ENCODE results near the gene TSPAN3.
A peak's percentile ranks its signal among the peaks of the same experiment; 100 is the strongest.

Gene TSPAN3

DNA sequence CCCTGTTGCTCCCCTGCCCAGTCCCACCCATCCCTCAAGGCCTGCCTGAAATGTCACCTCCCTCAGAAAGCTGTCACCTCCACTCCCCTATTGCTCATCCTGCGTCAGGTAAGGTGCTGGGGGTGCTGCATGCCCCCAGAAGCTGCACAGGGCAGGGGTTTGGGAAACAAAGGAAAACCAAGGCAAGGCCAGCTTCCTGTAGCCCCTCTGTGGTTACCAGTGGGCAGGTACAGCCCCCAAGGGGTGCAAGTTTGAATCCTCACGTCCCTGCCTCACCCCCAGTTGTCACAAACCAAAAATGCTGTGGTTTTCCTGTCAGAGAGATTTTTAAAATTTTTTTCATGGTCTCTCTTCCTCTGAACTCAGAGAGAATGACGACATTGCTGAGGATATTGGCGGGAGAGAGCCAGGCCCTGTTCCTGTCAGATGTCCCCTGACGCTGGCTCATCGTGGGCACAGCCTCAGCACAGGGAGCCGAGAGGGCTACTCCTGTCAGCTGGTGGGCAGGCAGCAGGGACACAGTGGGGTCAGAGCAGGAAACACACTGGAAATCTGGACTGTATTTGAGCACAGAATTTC is 49.0 kb downstream of the TSPAN3 start:
- no peak for DNase-seq

DNA sequence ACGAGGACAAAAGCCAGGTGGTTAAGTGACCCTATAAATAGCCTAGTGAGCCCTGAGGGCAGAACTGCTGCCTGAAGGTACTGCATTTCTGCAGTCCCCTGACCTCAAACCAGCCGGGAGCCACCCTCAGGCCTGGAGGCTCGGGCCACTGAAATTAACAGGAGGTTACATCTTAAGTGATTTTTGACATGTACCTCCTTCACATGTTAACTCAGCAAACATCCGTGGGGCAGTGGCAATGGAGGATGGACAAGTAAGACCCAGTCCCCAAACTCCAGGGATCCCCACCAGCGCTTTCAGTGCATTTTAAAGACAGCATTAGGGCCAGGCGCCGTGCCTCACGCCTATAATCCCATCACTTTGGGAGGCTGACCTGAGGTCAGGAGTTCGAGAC is 49.8 kb downstream of the TSPAN3 start:
- DNase-seq, result no peak

DNA sequence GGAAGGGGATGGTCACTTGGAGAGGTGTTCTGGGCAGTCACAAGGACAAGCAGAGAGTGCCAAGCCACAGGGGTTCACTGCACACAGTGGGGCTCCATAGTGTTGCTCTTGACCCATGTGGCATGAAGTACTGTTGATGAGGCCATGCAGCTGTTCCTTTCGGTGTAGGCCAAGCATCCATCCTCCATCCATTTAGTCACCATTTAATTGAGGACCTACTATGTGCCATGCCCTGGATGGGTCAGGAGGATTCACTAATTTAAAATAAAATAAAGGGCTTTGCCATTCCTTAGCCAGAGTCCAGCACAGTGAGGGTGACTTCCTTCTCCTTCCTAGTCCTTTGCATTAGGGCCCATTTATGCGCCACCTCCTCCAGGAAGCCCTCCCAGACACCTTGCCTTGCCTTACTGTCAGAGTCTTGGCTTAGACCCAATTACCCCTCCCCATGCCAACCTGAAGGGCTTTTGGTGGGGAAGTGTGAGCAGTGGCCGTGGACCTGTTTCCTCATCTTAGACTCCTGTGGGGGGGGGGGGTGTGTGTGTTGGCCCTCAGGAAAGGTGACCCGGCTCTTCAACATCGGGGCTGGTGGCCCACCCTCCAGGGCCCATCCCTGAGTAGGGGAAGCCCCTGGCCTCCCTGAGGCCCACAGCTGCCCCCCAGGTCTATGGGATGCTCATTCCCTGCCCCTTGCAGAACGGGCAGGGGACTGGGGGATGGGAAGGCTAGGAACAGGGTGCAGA is 50.4 kb downstream of the TSPAN3 start:
- DNase-seq, result no peak

DNA sequence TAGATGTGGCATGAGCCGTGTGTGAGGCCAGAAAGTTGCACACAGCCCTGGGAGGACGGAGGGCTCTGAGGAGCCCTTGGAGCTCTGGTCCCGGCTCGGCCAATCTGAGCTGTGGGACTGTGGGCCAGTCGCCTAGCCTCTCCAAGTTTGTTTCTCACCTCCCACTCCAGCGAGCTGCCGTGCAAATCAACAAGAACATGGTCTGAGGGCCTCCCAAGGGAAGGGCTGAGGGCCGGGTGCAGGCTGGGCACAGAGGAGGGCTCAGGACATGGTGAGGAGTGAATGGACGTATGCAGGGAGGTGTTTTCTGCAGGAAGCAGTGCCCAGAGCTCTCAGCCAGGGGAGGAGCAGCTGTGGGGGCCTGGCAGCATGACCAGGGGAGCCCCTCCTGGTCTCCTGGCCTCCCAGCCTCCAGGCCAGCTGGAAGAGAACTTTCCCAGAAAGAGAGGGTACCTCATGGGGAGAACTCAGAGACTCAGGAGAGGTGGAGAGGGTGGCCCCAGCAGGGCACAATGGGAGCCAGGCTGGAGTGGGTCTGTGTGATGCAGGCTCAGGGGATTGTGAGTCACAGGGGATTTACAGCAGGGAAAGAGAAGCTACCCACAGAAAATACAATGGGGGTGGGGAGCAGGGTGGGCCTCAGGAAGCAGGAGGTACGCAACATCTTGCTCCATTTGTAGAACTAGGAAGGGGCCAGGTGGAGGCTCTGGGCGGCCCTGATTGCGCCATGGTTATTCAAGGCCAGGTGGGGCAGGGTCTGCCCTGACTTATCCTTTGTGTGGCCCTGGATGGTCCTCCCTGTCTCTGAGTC is 51.2 kb downstream of the TSPAN3 start:
- DNase-seq, result peak; percentile 53

DNA sequence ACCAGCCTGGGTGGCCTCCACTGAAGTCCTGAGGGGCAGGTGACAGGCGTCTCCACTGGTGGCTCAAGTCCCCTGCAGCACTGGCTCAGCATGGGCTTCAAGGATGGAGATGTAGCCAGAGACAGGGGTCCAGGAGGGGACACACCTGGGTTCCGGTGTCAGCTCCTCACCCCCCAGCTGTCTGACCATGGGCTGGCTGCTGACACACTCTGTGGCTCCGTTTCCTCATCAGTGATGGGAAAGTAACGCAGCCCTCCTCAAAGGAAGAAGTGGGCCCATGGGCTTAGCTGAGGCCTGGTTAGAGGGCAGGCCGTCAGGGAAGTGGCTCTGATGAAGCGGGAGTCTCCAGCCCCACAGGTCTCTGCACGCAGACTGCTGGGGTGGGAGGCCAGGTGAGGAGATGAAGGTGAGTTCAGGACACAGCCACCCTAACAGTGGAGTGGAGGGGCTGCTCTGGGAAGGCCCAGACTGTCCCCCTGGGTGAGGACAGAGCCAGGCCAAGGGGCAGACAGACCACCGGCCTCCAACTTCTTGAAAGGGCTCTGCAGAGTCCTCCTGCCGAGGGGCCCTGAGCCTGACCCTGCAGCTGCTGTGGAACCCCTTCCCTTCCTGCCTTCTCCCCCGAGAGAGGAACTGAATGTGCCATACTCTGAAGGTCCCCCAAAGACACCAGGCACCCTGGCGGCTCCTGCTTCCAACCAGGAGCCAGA is 52.0 kb downstream of the TSPAN3 start:
- DNase-seq, result no peak

DNA sequence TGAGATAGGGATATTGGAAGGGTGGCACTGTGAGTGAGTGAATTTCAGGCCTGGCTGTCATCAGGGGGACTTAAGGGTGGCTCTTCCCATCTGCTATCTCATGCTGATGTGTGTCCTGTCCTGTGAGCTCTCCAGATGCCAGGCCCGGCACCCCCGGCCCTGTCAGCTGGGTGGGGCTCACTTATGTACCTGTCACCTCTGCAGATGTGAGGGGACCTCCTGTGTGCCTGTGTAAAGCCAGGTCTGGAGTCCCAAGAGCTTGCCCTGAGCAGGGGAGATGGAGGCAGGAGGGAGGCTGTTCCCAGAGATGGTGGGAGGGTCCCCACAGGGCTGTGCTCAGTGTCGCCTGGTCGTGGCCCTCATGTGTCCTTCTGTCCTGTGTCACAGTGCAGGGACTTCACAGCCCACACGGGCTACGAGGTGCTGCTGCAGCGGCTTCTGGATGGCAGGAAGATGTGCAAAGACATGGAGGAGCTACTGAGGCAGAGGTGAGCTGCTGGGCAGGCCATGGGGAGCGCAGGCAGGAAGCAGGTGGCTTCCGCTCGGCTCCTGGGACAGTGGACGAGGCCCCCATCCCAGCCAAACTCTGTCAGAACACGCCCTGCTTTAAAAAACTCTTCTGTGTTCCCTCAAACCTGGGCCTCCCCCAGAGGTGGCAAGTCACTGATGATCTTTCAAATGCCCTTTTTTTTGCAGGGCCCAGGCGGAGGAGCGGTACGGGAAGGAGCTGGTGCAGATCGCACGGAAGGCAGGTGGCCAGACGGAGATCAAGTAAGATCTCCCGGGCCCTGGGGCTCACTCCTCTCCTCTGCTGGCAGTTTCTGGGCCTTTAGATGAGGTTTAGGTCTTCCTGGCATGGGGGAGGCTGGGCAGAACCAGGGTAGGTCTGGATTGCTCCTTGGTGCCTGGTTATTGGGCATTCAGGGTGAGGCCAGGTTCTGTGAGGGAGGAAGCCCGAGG is 52.9 kb downstream of the TSPAN3 start:
- DNase-seq, result no peak

DNA sequence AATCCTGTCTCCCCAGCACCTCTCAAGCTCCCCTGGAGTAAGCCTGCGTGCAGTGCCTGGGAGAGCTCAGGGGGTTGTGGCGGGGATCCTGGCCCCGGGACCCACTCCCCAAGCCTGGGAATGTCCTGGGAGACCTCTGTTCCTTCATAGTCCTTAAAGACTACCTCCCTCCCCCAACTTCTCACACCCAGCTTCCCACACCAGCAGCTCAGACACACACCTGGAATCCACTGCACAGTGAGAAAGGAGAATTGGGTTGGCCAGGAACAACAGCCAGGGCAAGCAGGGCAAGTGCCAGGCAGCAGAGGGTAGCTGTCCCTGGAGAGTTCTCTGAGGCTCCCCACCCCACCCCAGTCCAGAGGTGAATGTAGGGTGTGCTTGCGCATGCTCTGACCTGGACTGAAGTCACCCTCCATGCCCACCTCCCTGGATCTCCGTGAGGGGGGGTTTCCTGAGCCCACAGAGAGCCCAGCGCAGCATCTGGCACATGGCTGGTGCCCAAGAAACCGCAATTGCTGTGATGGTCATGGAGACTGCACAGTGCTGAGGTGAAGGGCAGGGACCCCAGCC is 53.7 kb downstream of the TSPAN3 start:
- DNase-seq, result no peak

DNA sequence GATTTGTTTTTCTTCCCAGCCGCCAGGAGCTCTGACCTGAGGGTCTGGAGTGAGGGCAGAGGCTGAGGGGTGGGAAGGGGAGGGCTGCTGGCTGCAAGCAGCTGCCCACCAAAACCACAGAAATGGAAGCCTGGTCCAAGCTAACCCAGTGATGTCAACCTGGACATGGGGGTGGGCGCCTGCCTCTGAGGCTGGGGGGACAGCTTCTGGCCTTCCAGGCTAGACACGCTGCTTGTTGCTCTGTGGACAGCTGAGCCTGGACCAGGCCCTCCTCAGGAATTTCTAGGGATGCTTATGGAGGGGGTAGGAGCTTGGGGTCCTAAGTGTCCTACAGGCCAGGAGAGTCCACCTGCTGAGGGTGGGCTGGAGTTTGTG is 54.6 kb downstream of the TSPAN3 start:
- DNase-seq, result no peak

DNA sequence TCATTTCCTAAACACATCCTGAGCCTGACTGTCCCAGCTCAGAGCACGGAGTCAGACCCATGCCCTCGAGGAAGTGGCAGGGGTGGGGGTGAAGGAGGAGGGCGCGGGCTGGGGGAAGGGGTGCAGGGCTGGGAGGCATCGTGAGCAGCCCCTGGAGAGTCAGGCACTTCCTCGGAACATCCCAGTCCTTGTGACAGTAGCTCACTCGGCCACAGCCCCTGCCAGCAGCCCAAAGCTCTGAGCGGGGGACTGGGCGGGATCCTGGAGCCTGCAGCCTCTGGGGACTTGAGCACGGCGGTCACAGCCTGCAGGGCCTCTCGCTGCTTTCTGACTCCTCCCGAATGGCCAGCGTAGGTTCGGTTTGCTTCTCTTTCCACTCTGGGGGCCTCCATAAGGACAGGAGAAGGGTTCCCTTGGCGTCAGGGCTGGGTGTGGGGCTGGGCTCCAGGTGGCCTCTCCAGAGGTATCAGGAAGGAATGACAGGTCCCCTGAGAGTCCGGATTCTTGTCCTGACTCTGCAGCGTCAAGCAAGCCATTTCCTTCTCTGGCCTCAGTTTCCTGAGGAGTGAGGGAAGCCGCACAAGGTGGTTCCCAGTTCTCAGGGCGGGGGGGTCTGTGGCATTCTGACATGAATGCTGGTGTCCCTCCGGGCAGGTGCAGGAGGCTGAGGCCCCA is 55.1 kb downstream of the TSPAN3 start:
- DNase-seq, result no peak

DNA sequence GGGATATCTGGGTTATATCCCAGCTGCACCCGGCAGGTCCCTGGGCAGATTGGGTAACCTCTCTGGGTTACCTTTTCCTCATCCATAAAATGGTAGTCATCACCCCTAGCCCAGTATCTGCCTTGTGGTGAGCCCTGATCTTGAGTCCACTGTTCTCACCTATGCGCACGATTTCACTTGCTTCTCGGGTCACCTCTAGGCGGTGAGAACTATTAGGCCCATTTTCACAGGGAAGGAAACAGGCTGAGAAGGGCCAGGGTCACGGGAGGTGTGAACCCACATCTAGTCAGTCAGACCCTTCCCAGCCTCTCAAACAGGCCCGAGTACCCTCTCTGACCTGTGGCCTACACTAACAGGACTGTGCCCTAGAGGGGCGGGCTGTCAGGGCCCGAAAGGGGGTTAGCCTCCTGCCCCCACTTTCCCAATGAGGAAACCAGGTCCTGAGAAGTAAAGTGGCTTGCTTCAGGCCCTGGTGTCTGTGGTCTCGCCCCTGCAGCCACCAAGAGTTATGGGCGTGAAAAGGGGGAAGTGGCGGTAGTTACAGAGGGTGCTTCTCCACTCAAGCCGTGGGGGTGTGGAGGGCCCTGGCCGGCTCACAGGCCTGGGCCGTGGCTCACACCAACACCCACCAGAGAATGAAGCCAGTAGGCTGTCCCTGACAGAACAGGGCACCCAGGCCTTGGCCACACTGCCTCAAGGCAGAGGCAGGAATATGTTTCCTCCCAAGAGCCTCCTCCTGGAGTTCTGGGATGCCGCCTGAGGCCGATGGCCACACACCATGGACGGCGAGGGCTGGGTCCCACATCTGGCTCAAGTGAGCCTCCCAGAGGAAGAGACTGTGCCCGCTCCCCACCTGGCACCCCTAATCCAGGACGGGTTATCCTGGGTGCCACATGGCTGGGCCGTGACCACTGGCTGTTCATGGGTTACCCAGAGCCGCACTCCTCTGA is 56.5 kb downstream of the TSPAN3 start:
- no peak for DNase-seq

DNA sequence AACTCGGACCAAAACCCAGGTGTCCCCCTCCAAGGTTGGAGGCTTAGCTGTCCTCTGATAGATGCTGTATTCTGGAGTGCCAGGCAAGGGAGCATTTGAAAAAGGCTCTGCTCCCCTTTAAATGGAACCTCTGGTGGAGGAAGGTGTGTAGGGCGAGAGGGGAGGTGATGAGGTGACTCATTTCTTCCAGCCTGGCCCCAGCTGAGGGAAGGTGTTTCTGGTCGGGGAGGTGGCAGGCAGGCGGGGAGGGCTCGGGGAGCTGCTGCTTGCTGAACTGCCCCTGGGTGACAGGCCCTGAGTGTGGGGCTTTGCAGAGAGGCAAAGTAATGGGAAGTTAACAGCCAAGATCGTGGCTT is 57.2 kb downstream of the TSPAN3 start:
- DNase-seq, result peak; percentile 81

DNA sequence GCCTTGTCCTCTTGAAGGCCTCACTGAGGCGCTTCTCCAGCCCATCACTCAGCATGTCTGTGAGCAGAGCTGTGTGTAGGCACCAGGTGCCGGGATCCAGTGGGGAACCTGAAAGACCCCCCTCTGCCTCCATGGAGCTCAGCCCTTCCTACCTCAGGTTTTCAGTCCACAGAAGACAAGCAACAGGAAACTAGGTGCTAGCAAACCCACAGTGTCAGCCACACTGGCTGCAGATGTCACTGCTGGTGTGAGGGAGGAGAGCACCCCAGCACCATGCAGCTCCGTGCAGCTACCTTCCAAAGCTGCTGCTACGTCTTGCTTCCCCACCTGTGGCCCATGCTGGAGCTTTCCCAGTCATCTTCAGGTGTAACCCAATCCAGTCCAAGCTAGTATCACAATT is 58.0 kb downstream of the TSPAN3 start:
- no peak for DNase-seq

DNA sequence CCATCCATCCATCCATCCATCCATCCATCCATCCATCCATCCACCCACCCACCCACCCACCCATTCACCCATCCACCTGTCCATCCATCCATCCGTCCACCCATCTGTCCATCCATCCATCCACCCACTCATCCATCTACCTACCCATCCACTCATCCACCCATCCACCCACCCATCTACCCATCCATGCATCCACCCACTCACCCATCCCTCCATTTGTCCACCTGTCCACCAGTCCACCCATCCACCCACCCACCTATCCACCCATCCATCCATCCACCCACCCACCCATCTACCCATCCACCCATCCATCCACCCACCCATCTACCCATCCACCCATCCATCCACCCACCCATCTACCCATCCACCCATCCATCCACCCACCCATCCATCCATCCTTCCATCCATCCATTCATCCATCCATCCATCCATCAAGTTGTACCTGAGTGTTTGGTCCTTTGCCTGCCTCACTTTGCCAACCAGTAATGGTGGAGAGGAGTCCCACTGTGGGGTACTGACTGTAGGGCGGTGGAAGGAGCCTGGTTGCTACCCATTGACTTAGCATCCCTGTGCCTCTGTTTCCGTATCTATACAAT is 58.7 kb downstream of the TSPAN3 start:
- DNase-seq, result no peak

DNA sequence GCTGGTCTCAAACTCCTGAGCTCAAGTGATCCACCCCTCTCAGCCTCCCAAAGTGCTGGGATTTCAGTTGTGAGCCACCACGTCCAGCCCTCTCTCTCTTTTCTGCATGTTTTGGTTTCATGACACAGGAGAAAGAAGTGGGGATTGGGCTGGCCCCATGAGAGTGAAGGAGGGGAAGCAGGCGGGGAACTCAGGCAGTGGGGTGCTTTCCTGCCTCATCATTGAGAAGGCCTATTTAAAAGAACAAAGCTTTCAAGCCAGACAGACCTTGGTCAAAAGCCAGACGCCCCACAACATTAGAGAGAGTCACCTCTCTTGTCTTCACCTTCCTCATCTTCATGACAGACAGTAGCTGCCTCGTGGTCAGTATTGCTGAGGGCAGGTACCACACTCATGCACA is 60.1 kb downstream of the TSPAN3 start:
- DNase-seq, result no peak

DNA sequence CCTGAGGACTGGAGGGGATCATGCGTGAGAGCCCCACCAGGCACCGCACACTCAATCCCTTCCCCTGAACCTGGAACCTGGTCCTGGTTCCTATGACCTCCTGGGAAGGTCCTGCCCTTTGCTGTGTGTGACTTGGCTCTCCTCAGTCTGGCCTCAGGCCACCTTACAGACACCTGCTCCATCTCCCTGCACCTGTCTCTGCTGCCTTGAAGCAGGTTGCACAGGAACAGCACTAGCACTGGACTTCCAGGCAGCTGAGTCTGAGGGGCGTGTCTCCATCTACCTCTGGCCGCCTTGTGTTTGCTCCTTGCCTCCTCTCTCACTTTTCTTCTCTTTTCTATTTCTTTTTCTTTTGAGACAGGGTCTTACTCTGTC is 60.6 kb downstream of the TSPAN3 start:
- no peak for DNase-seq

DNA sequence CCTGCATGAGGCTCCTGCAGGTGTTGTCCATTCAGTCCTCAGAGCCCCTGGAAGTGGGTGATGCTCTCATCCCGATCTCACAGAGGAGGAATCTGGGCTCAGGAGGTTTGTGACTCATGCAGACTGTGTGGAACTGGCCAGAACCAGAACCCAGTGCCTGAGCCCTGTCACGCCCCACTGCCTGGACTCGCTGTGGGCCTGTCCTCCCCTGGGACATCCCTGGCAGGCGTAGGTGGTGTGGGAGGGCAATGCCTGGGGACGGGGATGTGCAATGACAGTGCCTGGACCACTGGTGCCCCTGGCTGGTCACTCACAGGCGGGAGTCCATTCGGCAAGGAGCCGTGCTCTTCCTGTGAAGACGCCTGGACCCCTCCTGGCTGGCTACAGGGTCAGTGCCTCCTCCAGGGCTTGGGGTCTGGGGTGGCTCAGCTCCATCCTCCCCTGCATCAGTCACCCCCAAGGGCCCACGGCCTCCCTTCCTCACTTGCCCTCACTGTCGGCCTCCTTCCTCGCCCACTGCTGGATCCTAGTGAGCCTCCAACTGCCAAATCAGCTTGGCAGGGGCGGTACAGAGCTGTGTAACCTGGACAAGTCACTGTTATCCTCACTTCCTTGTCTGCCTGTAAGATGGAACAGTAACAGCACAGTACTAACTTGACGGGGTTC is 61.1 kb downstream of the TSPAN3 start:
- DNase-seq, result no peak

DNA sequence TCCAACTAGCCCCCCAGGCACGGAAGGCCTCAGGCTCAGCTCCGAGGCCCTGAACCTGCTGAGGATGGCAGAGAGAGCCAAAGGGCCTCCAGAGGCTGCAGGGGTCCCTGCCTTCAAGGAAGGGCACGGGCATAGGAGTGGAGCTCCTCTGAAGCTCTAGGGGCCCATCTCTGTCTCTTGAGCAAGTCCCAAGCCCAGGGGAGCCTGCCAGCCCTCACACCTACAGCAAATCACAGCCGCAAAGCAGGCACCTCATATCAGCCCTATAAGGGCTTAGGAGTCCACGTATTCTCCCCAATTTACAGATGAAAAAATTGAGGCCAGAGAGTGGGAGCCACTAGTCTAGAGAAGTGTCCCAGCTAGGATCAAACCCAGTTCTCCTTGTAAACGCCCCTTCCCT is 61.7 kb downstream of the TSPAN3 start:
- no peak for DNase-seq

DNA sequence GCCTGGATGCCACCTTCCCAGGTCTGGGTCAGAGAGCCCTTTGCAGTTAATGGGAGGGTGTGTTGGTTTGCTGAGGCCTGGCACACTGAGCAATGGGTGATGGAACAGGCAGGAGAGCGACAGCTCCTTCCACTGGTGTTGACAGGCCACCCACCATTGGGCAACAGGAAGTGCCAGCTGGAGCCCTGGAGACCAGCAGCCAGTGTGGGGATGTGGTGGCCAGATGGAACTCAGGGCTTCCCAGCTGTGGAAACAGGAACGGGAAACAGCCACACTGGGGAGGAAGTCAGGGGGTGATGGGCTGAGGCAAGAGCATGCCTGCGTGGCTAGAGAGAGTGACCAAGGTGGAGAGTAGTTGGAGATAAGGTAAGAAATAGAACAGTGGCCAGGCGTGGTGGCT is 66.7 kb downstream of the TSPAN3 start:
- no peak for DNase-seq
